Measurements from ENCODE around the gene TCERG1L. TPM values are rescaled to one million over a fixed set of nuclear protein-coding genes. Genes with fewer than 3 reads are reported as not detected.

Gene TCERG1L
- total RNA-seq, 1 donor from 2014 or later: 3.5 TPM

- Histone ChIP-seq H3K27me3 (ENCODE audit: insufficient read depth, low read length) (no peaks in the 10 kb centered on the region), H2AFZ (ENCODE audit: low read depth, low read length) (no peak overlapping the region), H3K4me3 (ENCODE audit: insufficient read depth, low read depth, low read length) (no peak overlapping the region), H3K79me2 (ENCODE audit: insufficient read depth, low read length) (no peaks in the 10 kb centered on the region), H3K9ac (ENCODE audit: low read length) (no peak overlapping the region), H3K4me2 (ENCODE audit: low read length) (no peak overlapping the region), H3K36me3 (ENCODE audit: insufficient read depth, low read length) (no peaks in the 10 kb centered on the region), H4K20me1 (ENCODE audit: insufficient read depth, low read length) (no peaks in the 10 kb centered on the region), H3K4me1 (ENCODE audit: insufficient read depth, low read length) (no peaks in the 10 kb centered on the region), H3K9me3 (ENCODE audit: insufficient read depth, low read depth, low read length) (peaks cover 22% of the 10 kb centered on the region), H3K27ac (ENCODE audit: low read depth, low read length) (no peak overlapping the region)
- Mint-ChIP-seq H3K4me3 (ENCODE audit: unreplicated experiment) (no peak overlapping the region), H3K4me1 (ENCODE audit: low read depth, unreplicated experiment) (no peaks in the 10 kb centered on the region), H3K9me3 (ENCODE audit: unreplicated experiment) (peaks cover 15% of the 10 kb centered on the region), H3K27me3 (ENCODE audit: low read depth, unreplicated experiment) (no peaks in the 10 kb centered on the region), H3K27ac (ENCODE audit: unreplicated experiment) (no peak overlapping the region), H3K36me3 (ENCODE audit: low read depth, unreplicated experiment) (no peaks in the 10 kb centered on the region)
- no peak for FAIRE-seq
- DNase-seq (ENCODE audit: low read depth): no peak
- TF ChIP-seq CTCF (IDR thresholded peaks at IDR 0.05; ENCODE audit: insufficient read depth, low read depth, low read length) (no peak), EZH2 (IDR thresholded peaks at IDR 0.05; ENCODE audit: insufficient read depth, low read length) (no peak)
Observed at GRCh38 chr10:131145756-131146155, 165.8 kb downstream of the TCERG1L start.

GRCh38 chr10:131144711-131145375 lies 166.7 kb downstream of the TCERG1L start:
- no peaks in the 10 kb centered on the region for H4K20me1 ChIP-seq (ENCODE audit: insufficient read depth, low read length)
- no peaks in the 10 kb centered on the region for H3K36me3 ChIP-seq (ENCODE audit: insufficient read depth, low read length)
- DNase-seq (ENCODE audit: low read depth): no peak
- no peaks in the 10 kb centered on the region for H3K79me2 ChIP-seq (ENCODE audit: insufficient read depth, low read length)
- Mint-ChIP-seq H3K27ac (ENCODE audit: unreplicated experiment) (no peak overlapping the region), H3K4me1 (ENCODE audit: low read depth, unreplicated experiment) (no peaks in the 10 kb centered on the region), H3K36me3 (ENCODE audit: low read depth, unreplicated experiment) (no peaks in the 10 kb centered on the region), H3K9me3 (ENCODE audit: unreplicated experiment) (peaks cover 15% of the 10 kb centered on the region), H3K27me3 (ENCODE audit: low read depth, unreplicated experiment) (no peaks in the 10 kb centered on the region), H3K4me3 (ENCODE audit: unreplicated experiment) (no peak overlapping the region)
- no peak overlapping the region for H2AFZ ChIP-seq (ENCODE audit: low read depth, low read length)
- H3K27me3 ChIP-seq (ENCODE audit: insufficient read depth, low read length): no peaks in the 10 kb centered on the region
- no peak overlapping the region for H3K4me3 ChIP-seq (ENCODE audit: insufficient read depth, low read depth, low read length)
- no peaks in the 10 kb centered on the region for H3K4me1 ChIP-seq (ENCODE audit: insufficient read depth, low read length)
- H3K9ac ChIP-seq (ENCODE audit: low read length): no peak overlapping the region
- no peak for TF ChIP-seq CTCF (IDR thresholded peaks at IDR 0.05; ENCODE audit: insufficient read depth, low read depth, low read length)
- TF ChIP-seq EZH2 (IDR thresholded peaks at IDR 0.05; ENCODE audit: insufficient read depth, low read length): no peak
- no peak for FAIRE-seq
- no peak overlapping the region for H3K27ac ChIP-seq (ENCODE audit: low read depth, low read length)
- H3K4me2 ChIP-seq (ENCODE audit: low read length): no peak overlapping the region
- peaks cover 24% of the 10 kb centered on the region for H3K9me3 ChIP-seq (ENCODE audit: insufficient read depth, low read depth, low read length)

- H3K9me3 Mint-ChIP-seq (ENCODE audit: unreplicated experiment): peaks cover 15% of the 10 kb centered on the region
- no peaks in the 10 kb centered on the region for H3K36me3 Mint-ChIP-seq (ENCODE audit: low read depth, unreplicated experiment)
- H3K27me3 ChIP-seq (ENCODE audit: insufficient read depth, low read length): no peaks in the 10 kb centered on the region
- H3K4me3 Mint-ChIP-seq (ENCODE audit: unreplicated experiment): no peak overlapping the region
- no peaks in the 10 kb centered on the region for H3K27me3 Mint-ChIP-seq (ENCODE audit: low read depth, unreplicated experiment)
- no peak for DNase-seq (ENCODE audit: low read depth)
- H3K27ac ChIP-seq (ENCODE audit: low read depth, low read length): no peak overlapping the region
- no peaks in the 10 kb centered on the region for H3K79me2 ChIP-seq (ENCODE audit: insufficient read depth, low read length)
- no peaks in the 10 kb centered on the region for H3K36me3 ChIP-seq (ENCODE audit: insufficient read depth, low read length)
- peaks cover 24% of the 10 kb centered on the region for H3K9me3 ChIP-seq (ENCODE audit: insufficient read depth, low read depth, low read length)
- no peak for TF ChIP-seq EZH2 (IDR thresholded peaks at IDR 0.05; ENCODE audit: insufficient read depth, low read length)
- no peak for TF ChIP-seq CTCF (IDR thresholded peaks at IDR 0.05; ENCODE audit: insufficient read depth, low read depth, low read length)
- H3K4me3 ChIP-seq (ENCODE audit: insufficient read depth, low read depth, low read length): no peak overlapping the region
- peak overlapping the region; percentile 23 for H3K27ac Mint-ChIP-seq (ENCODE audit: unreplicated experiment)
- no peak for FAIRE-seq
- H3K4me2 ChIP-seq (ENCODE audit: low read length): no peak overlapping the region
- H3K9ac ChIP-seq (ENCODE audit: low read length): no peak overlapping the region
- H4K20me1 ChIP-seq (ENCODE audit: insufficient read depth, low read length): no peaks in the 10 kb centered on the region
- H3K4me1 Mint-ChIP-seq (ENCODE audit: low read depth, unreplicated experiment): no peaks in the 10 kb centered on the region
- no peak overlapping the region for H2AFZ ChIP-seq (ENCODE audit: low read depth, low read length)
- no peaks in the 10 kb centered on the region for H3K4me1 ChIP-seq (ENCODE audit: insufficient read depth, low read length)
Observed at GRCh38 chr10:131144196-131144595, 167.3 kb downstream of the TCERG1L start.
